GM19025 (cell line): ENCODE measurements around the gene ZMYND11.

ENCODE experiments used
- ATAC-seq: cut with Tn5 transposase; IDR thresholded peaks from one replicate; pipeline ENCODE4 v1.9.1; 2021; ENCODE audit warnings: mild to moderate bottlenecking, low read depth, moderate library complexity; ENCODE audit not compliant: unreplicated experiment

Gene ZMYND11

GRCh38 chr10:135132-135600, at the start of gene ZMYND11:
Gene ZMYND11, plus strand, starts transcription at chr10:135455. Its CDS starts 44,558 bp downstream, at chr10:180013.
- ATAC-seq: peak; percentile 49

GRCh38 chr10:86031-86430, 49.2 kb upstream of the ZMYND11 start:
- ATAC-seq: no peak

- ATAC-seq: no peak
Observed at GRCh38 chr10:87177-88080, 47.8 kb upstream of the ZMYND11 start.

- ATAC-seq: no peak
Observed at GRCh38 chr10:88253-88652, 47.0 kb upstream of the ZMYND11 start.

- ATAC-seq: no peak
Observed at GRCh38 chr10:89248-89647, 46.0 kb upstream of the ZMYND11 start.

GRCh38 chr10:90161-90560, 45.1 kb upstream of the ZMYND11 start:
- ATAC-seq: no peak

GRCh38 chr10:91313-91712, 43.9 kb upstream of the ZMYND11 start:
- ATAC-seq: no peak

GRCh38 chr10:92153-92552, 43.1 kb upstream of the ZMYND11 start:
- no peak for ATAC-seq

GRCh38 chr10:92846-93245, 42.4 kb upstream of the ZMYND11 start:
- no peak for ATAC-seq

GRCh38 chr10:94613-95012, 40.6 kb upstream of the ZMYND11 start:
- ATAC-seq: no peak

GRCh38 chr10:95356-96115, 39.7 kb upstream of the ZMYND11 start:
- no peak for ATAC-seq

GRCh38 chr10:96466-96865, 38.8 kb upstream of the ZMYND11 start:
- no peak for ATAC-seq

- no peak for ATAC-seq
Observed at GRCh38 chr10:104416-104815, 30.8 kb upstream of the ZMYND11 start.

- ATAC-seq: no peak
Observed at GRCh38 chr10:104862-105565, 30.2 kb upstream of the ZMYND11 start.

- no peak for ATAC-seq
Observed at GRCh38 chr10:105806-106205, 29.4 kb upstream of the ZMYND11 start.

- no peak for ATAC-seq
Observed at GRCh38 chr10:106740-107139, 28.5 kb upstream of the ZMYND11 start.

GRCh38 chr10:112246-112645, 23.0 kb upstream of the ZMYND11 start:
- no peak for ATAC-seq

- ATAC-seq: no peak
Observed at GRCh38 chr10:124874-125273, 10.4 kb upstream of the ZMYND11 start.

GRCh38 chr10:127612-128432, 7.4 kb upstream of the ZMYND11 start:
- ATAC-seq: no peak

- ATAC-seq: no peak
Observed at GRCh38 chr10:129810-130209, 5.4 kb upstream of the ZMYND11 start.
